Measurements from ENCODE around the gene LAMTOR4.

Gene LAMTOR4

GRCh38 chr7:100111914-100112313 is 36.8 kb upstream of the LAMTOR4 start:
- no peak for DNase-seq (ENCODE audit: low read depth in 2 of 2)
- H3K4me3 ChIP-seq (replicated peaks in 1 of 2; ENCODE audit: low read depth in 2 of 2, low read length in 2 of 2) = no peak overlapping the region
- TF ChIP-seq CTCF (IDR thresholded peaks at IDR 0.05; ENCODE audit: low read depth, low read length) = no peak

GRCh38 chr7:100115026-100115425 is 33.7 kb upstream of the LAMTOR4 start:
- no peak for TF ChIP-seq CTCF (IDR thresholded peaks at IDR 0.05; ENCODE audit: low read depth, low read length)
- DNase-seq (ENCODE audit: low read depth in 2 of 2) = no peak
- no peak overlapping the region for H3K4me3 ChIP-seq (replicated peaks in 1 of 2; ENCODE audit: low read depth in 2 of 2, low read length in 2 of 2)

DNA sequence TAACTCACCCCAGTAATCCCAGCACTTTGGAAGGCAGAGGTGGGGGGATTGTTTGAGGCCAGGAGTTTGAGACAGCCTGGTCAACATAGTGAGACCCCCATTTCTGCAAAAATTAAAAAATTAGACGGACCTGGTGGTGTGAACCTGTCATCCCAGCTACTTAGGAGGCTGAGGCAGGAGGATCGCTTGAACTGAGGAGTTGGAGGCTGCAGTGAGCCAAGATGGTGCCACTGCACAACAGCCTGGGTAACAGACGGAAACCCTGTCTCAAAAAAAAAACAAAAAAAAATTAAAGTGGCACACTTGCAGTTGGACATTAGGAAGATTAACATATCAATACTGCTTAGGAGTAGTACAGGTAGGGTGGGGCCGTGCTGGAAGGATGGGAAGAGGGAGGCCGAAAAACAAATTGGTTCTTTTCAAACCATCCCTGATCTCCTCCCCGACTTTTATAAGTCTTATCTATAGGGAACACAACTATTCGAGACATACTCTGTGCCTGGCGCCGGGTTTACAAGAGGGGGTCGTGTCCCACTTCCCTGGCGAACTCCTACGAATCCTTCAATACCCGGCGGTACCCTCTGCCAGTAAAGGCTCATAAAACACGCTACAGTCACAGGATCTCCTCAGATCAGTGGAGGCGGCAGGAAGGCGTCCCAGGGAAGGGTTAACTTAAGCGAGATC is 30.2 kb upstream of the LAMTOR4 start:
- TF ChIP-seq CTCF (IDR thresholded peaks at IDR 0.05; ENCODE audit: low read depth, low read length) = no peak
- peak overlapping the region; percentile 85 for H3K4me3 ChIP-seq (replicated peaks in 1 of 2; ENCODE audit: low read depth in 2 of 2, low read length in 2 of 2)
- no peak for DNase-seq (ENCODE audit: low read depth in 2 of 2)

- H3K4me3 ChIP-seq (replicated peaks in 1 of 2; ENCODE audit: low read depth in 2 of 2, low read length in 2 of 2) = peak within 1 kb of the TSS; percentile 85
- no peak for TF ChIP-seq CTCF (IDR thresholded peaks at IDR 0.05; ENCODE audit: low read depth, low read length)
- DNase-seq (ENCODE audit: low read depth in 2 of 2) = peak; percentile 97 to 98
Measured at GRCh38 chr7:100119072-100119969, 29.4 kb upstream of the LAMTOR4 start, which contains the start of the genes CNPY4 and TAF6. TSS of gene CNPY4 (plus strand) at chr7:100119634. CDS start at chr7:100119745, 111 bp downstream. TSS of gene TAF6 (minus strand) at chr7:100119358. CDS start at chr7:100114209, 5,149 bp downstream.

- TF ChIP-seq CTCF (IDR thresholded peaks at IDR 0.05; ENCODE audit: low read depth, low read length) = no peak
- peak; percentile 67 to 73 for DNase-seq (ENCODE audit: low read depth in 2 of 2)
- peak overlapping the region; percentile 85 for H3K4me3 ChIP-seq (replicated peaks in 1 of 2; ENCODE audit: low read depth in 2 of 2, low read length in 2 of 2)
Measured at GRCh38 chr7:100119970-100120732, 28.6 kb upstream of the LAMTOR4 start.

DNA sequence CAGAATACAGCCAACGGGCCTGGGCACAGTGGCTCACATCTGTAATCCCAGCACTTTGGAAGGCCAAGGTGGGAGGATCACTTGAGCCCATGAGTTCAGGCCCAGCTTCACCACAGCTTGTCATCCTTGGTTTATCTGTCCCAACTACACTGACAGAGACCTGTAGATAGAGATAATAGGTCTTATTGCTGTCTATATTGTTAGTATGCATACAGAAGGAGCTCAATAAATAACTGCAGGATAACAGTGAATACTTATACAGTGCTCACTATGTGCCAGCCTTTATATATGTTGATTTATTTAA is 28.0 kb upstream of the LAMTOR4 start:
- peak overlapping the region; percentile 85 for H3K4me3 ChIP-seq (replicated peaks in 1 of 2; ENCODE audit: low read depth in 2 of 2, low read length in 2 of 2)
- no peak for TF ChIP-seq CTCF (IDR thresholded peaks at IDR 0.05; ENCODE audit: low read depth, low read length)
- DNase-seq (ENCODE audit: low read depth in 2 of 2) = no peak

Measured in cardiac fibroblast (primary cell).